Mesothelial cell of epicardium (in vitro differentiated cells): ENCODE results near the gene GNA12. TPM values are rescaled to one million over a fixed set of nuclear protein-coding genes. Genes with fewer than 3 reads are reported as not detected.

Source experiments
- DNase-seq, 2 experiments: peaks; one replicate each; pipeline ENCODE4 v3.0.0; 2021; ENCODE audit warnings: low spot score in 2 of 2; ENCODE audit not compliant: unreplicated experiment in 2 of 2
- H3K27ac Mint-ChIP-seq: 2 replicates; pipeline ENCODE4 v1.8.0; 2021; ENCODE audit warnings: mixed read lengths
- H3K27me3 Mint-ChIP-seq: 2 replicates; pipeline ENCODE4 v1.8.0; 2021; ENCODE audit warnings: low read depth, mixed read lengths
- H3K36me3 Mint-ChIP-seq: 2 replicates; pipeline ENCODE4 v1.8.0; 2021; ENCODE audit warnings: mixed read lengths
- H3K4me1 Mint-ChIP-seq: 2 replicates; pipeline ENCODE4 v1.8.0; 2021; ENCODE audit warnings: mixed read lengths
- H3K4me3 Mint-ChIP-seq: 2 replicates; pipeline ENCODE4 v1.8.0; 2021; ENCODE audit warnings: mild to moderate bottlenecking, moderate library complexity, mixed read lengths
- H3K9me3 Mint-ChIP-seq: 2 replicates; pipeline ENCODE4 v1.8.0; 2021; ENCODE audit warnings: mixed read lengths
- CTCF ChIP-seq: fragments of 200-600 bp; sonication (generic); IDR thresholded peaks from one replicate; pipeline ENCODE4 v1.5.0; 2021; ENCODE audit warnings: antibody characterized with exemption; ENCODE audit not compliant: unreplicated experiment
- total RNA-seq: library from RNA; stranded (reverse); gene quantifications from 3 replicates; pipeline ENCODE4 v1.2.1, GENCODE V29; 2021

The GNA12 gene
- total RNA-seq, 1 donor from 2014 or later, result 57.1 TPM

- Mint-ChIP-seq H3K4me1 (peaks cover 11% of the 10 kb centered on the region), H3K27ac (no peak overlapping the region), H3K27me3 (no peaks in the 10 kb centered on the region), H3K36me3 (no peaks in the 10 kb centered on the region), H3K9me3 (no peaks in the 10 kb centered on the region), H3K4me3 (no peak overlapping the region)
- no peak for DNase-seq
- no peak for TF ChIP-seq CTCF
Observed at GRCh38 chr7:2879354-2879753, 35.2 kb upstream of the GNA12 start.

DNA sequence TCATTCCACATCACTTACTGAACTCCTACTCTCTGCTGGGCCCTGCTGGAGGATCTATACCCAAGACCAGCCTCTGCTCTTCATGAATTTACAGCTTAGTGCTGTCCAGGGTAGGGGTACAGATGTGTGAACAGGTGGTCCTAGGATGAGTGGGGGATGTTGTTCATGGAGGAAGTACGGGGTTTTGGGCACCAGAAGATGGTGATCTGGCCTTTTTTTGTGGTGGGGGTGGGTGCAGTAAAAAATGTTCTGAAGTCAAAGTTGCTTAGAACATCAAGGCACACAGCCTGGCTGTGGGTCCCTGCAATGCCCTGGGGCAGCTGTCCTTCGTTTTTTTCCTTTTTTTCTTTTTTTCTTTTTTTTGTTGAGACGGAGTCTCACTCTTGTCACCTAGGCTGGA lies 34.2 kb upstream of the GNA12 start:
- Mint-ChIP-seq H3K4me1 (peaks cover 14% of the 10 kb centered on the region), H3K27me3 (no peaks in the 10 kb centered on the region), H3K27ac (no peak overlapping the region), H3K36me3 (no peaks in the 10 kb centered on the region), H3K4me3 (no peak overlapping the region), H3K9me3 (no peaks in the 10 kb centered on the region)
- no peak for DNase-seq
- no peak for TF ChIP-seq CTCF

- H3K36me3 Mint-ChIP-seq, result no peaks in the 10 kb centered on the region
- no peaks in the 10 kb centered on the region for H3K27me3 Mint-ChIP-seq
- no peak overlapping the region for H3K4me3 Mint-ChIP-seq
- H3K27ac Mint-ChIP-seq, result no peak overlapping the region
- no peak for DNase-seq
- TF ChIP-seq CTCF, result no peak
- H3K9me3 Mint-ChIP-seq, result no peaks in the 10 kb centered on the region
- H3K4me1 Mint-ChIP-seq, result peaks cover 17% of the 10 kb centered on the region
Observed at GRCh38 chr7:2876031-2876731, 32.1 kb upstream of the GNA12 start.

- no peaks in the 10 kb centered on the region for H3K36me3 Mint-ChIP-seq
- no peak overlapping the region for H3K4me3 Mint-ChIP-seq
- no peaks in the 10 kb centered on the region for H3K9me3 Mint-ChIP-seq
- no peaks in the 10 kb centered on the region for H3K27me3 Mint-ChIP-seq
- H3K27ac Mint-ChIP-seq, result peak overlapping the region; percentile 98
- no peak for DNase-seq
- no peak for TF ChIP-seq CTCF
- peaks cover 23% of the 10 kb centered on the region for H3K4me1 Mint-ChIP-seq
Observed at GRCh38 chr7:2873686-2874551, 29.8 kb upstream of the GNA12 start.

DNA sequence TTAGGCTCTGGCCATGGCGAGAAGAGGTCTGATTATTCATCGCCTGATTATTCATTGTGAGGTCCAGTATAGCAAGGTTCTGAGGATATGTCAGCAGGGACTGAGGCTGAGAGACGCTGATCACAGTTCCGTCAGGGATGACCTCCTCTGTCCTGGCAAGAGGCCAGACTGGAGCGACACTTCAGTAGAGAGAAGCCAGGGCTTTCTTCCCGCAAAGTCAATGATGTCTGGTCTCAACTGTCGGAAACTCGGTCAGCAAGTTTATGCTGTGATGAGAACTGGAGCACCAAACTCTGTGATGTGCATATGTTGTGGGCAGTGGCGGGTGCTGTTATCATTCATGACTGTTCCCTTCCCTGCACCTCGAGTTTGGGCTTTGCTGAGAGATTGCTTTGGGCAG lies 29.0 kb upstream of the GNA12 start:
- TF ChIP-seq CTCF, result no peak

More for the DNA sequence above, 29.0 kb upstream of the GNA12 start:
- no peaks in the 10 kb centered on the region for H3K9me3 Mint-ChIP-seq
- DNase-seq, result no peak
- no peaks in the 10 kb centered on the region for H3K27me3 Mint-ChIP-seq
- no peaks in the 10 kb centered on the region for H3K36me3 Mint-ChIP-seq
- H3K4me1 Mint-ChIP-seq, result peaks cover 21% of the 10 kb centered on the region
- peak overlapping the region; percentile 18 for H3K27ac Mint-ChIP-seq
- no peak overlapping the region for H3K4me3 Mint-ChIP-seq
